Neural progenitor cell (in vitro differentiated cells): ENCODE data around the gene GNAI2.

ENCODE experiments used
- EZH2 ChIP-seq: fragments of 200-600 bp; sonication (generic); IDR thresholded peaks from 2 replicates; pipeline ENCODE4 v1.6.1; 2017; ENCODE audit warnings: antibody characterized with exemption, mild to moderate bottlenecking, moderate library complexity
- EZH2phosphoT487 ChIP-seq: fragments of 200-600 bp; sonication (generic); IDR thresholded peaks from 2 replicates; pipeline ENCODE4 v1.6.1; 2017; ENCODE audit warnings: antibody characterized with exemption
- TF ChIP-seq, protein P1 (sequence below): fragments of 200-600 bp; sonication (generic); IDR thresholded peaks from 2 replicates; pipeline ENCODE4 v1.5.1; 2017; ENCODE audit warnings: antibody characterized with exemption, mild to moderate bottlenecking

GRCh38 chr3:50189989-50190388, 46.0 kb upstream of the GNAI2 start:
- TF ChIP-seq, protein P1, sequence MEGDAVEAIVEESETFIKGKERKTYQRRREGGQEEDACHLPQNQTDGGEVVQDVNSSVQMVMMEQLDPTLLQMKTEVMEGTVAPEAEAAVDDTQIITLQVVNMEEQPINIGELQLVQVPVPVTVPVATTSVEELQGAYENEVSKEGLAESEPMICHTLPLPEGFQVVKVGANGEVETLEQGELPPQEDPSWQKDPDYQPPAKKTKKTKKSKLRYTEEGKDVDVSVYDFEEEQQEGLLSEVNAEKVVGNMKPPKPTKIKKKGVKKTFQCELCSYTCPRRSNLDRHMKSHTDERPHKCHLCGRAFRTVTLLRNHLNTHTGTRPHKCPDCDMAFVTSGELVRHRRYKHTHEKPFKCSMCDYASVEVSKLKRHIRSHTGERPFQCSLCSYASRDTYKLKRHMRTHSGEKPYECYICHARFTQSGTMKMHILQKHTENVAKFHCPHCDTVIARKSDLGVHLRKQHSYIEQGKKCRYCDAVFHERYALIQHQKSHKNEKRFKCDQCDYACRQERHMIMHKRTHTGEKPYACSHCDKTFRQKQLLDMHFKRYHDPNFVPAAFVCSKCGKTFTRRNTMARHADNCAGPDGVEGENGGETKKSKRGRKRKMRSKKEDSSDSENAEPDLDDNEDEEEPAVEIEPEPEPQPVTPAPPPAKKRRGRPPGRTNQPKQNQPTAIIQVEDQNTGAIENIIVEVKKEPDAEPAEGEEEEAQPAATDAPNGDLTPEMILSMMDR = no peak
- TF ChIP-seq EZH2 (no peak), EZH2phosphoT487 (no peak)
